NCI-H446 treated with DMSO at 0.1 percent for 48 hours (cell line): ENCODE results near the gene EXTL1.

Experiments used
- DNase-seq: peaks from one replicate; lab custom pipeline; 2025; lab: John Stamatoyannopoulos, UW

EXTL1 gene

DNA sequence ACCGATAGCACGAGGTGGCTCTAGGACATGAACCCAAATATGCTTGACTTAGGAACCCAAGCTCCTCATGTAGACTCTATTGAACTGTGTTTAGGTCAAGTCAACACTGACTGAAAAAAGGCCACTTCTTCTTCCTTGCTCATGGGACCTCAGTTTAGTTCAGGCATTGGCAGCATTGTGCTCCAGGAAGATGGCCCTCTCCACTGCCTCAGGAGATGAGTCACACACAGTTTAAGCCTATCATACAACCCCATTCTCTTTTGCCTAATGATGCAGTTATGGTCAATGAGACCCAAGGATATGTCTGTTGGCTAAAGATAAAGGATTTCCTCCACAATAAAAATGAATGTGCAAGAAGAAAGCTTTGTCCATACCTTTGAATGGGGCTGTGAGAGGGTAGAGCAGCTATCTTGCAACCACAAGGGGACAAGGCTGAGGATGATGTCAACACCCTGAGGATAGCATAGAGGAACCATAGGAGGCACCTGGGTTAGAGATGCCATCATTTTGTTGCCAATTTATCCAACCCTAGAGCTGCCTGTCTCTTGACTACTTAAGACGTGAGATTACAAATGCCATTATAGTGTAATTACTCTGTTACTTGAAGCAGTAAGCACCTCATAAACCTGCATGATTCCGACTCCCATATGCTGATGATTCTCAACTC, 48.9 kb downstream of the EXTL1 start:
- DNase-seq, result no peak

DNA sequence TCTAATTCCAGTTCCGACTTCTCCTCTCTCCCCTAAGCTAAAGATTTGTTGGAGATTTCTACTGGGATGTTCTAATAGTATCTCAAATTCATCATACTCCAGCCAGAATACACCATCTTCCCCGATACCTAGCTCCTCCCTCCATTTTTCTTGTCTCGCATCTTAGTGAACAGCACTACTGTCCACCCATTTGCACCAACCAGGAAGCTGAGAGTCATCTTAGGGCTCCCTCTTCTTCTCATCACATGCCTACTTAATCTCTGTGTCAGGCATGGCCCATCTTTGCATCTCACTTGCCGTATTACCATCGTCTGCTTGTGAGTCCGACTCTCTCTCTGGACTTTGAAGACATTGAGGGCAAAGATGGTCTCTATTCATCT, 49.4 kb downstream of the EXTL1 start:
- DNase-seq, result no peak

DNA sequence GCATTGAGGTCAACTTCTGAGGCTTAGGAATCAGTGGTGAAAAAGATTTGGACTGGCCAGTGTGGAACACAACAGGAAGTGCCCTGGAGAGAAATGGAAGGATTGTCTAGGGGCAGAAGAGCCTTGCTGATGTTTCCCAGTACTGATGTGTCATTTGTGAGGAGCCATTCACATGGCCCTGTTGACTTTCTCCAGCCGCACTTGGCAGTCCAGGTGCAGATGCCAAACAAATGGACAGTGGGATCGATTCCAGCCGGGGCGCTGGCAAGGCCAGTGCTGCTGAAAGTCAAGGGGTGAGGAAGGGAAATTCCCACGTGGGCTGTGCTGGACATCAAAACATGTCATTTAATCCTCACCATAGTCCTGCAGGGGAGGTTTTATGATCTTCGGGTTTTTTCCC, 50.7 kb downstream of the EXTL1 start:
- DNase-seq, result no peak

DNA sequence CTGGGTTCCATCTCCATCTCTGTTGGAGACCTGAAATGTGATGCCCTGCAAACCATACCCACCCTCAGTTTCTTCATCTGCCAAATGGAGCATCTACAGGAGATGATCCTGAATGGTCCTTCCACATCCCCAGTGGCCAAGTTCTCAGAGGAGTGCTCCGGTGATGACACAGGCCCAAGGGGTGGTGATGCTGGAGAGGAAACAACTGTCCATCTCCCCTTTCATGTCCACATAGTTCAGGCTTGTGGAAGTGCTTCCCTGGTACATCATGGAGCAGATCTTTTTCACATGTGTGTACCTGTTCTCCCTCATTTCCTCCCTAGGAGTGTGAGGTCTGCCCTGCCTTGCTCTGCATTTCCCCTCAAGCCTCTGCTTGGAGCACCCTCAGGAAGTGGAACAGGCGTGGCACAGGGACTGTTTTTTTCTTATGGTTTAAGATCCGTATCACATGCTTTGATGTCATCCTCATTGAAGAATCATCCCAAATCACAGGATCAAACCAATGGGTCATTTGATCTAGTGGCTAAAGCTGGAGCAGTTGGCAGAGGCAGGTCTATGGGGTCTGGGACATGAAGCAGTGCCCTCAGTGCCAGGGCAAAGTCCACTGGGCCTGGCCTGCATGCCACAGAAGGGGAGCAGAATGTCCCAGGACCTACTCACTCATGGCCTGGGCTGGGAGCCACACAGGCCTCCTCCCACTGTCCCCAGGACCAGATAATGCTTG, 54.0 kb downstream of the EXTL1 start:
- DNase-seq, result no peak

DNA sequence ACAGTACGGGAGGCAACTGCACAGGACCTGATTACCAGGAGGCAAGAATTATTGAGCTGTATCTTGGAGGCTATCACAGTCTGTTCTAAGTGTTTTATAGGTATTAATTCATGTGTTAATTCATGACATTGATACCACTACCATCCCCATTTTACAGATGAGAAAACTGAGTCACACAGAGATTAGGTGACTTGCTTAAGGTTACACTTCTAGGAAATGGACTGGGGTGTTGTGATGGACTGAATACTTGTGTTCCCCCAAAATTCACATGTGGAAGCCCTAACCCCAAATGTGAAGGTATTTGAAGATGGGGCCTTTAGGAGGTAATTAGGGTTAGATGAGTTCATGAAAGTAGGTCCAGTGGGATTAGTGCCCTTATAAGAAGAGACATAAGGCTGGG, 55.9 kb downstream of the EXTL1 start:
- no peak for DNase-seq

DNA sequence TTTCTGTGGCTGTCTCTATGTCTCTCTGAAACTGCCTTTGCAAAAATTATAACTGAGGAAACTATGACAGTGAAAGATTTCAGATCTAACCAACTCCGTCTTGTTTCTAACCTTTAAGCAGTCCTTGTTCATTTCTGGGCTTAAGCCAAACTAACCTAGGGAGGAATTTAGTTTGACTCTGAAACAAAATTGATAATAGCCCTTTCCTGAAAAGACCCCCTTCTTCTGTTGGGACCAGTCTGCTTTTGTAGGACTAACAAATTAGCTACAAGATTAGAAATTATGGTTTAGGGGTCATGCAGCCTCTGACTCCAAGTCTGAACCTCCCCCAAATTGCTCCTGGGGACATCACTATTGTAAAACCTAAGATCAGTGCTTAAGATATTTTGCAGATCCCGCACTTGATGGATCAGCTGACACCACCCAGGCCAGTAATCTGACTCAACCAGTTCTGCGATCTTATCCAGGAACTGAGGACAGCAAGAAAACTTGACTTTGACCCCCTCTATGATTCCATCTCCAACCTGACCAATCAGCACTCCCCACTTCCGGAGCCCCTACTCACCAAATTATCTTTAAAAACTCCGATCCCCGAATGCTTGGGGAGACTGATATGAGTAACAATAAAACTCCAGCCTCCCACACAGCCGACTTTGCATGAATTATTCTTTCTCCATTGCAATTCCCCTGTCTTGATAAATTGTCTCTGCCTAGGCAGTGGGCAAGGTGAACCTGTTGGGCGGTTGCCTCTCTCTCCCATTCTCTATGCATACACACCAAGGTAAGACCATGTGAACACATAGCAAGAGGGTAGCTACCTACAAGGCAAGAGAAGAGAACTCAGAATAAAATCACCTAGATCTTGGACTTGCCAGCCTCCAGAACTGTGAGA, 57.0 kb downstream of the EXTL1 start:
- DNase-seq, result no peak

DNA sequence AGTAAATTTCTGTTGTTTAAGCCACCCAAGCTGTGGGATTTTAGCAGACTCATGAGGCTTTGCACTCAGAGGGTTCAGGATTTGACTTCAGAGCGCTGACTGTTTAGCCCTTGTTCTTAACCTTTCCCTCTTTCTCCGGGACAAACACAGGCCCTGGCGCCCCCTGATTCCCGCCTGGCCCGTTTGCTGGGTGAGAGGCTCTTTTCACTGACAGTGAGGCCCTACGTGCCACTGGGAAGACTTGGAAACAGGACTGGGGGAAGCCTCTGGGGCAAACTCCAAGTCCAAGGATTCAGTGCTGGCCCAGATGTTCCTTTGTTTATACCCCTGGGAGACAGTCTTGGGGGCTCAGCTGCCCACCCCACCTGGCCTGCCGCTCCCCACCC, 57.6 kb downstream of the EXTL1 start:
- DNase-seq, result no peak

DNA sequence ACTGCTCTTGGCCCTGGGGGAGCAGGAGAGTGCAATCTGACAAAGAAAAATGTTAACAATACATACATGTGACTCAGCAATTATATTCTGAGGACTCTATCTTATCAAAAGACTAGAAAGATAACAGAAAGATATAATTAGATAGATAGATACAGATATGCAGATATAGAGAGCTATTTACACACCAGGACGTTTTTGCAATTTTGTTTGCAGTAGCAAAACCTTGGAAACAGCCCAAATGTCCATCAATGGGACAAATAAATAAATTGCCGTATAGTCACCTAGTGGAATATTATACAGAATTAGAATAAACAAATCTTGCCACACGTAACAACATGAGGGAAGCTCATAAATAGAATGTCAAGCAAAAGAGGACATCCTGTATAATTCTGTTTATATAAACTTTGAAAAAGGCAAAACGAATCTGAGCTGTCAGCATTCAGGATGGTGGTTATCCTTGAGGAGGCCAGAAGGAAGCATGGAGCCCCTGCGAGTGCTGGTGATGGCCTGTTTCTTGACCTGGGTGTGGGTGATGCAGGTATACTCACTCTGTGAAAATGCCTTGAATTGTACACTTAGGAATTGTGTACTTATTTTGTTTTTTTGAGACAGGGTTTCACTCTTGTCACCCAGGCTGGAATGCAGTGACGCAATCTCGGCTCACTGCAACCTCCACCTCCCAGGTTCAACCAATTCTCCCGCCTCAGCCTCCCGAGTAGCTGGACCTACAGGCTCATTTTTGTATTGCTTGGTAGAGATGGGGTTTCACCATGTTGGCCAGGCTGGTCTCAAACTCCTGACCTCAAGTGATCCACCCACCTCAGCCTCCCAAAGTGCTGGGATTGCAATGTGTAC, 58.6 kb downstream of the EXTL1 start:
- no peak for DNase-seq

DNA sequence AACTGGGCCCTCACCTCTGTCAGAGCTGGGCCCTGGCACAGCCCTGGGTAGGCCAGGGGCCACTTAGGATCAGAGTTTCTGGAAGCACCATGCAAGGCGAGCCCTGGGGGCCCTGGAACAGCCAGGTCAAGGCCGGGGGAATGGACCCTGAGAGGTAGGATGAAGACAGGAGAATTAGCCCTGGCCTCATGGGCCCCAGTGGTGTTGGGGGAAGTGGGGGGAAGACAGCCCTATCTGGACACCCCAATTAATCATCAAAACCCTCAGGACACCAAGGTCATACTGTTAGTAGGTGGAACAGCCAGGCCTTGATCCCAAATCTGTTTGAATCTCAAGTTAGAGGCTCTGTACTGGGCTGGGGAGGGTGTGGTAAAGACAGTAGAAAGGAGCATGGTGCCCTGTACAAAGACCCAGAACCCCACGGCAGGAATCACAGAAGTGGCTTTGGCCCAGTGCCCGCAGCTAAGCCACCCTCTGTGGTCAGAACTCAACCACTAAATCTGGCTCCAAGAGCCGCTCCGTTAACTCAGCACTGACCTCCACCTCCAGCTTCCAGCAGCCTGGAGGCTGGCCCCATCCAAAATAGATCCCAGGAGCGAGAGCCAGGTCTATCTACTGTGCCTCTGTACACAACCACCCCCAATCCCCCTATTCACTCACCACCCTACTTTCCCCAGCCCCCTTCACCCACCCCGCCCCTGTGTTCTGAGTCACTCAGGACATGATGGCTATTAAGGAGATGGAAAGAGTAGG, 59.9 kb downstream of the EXTL1 start:
- DNase-seq, result no peak

DNA sequence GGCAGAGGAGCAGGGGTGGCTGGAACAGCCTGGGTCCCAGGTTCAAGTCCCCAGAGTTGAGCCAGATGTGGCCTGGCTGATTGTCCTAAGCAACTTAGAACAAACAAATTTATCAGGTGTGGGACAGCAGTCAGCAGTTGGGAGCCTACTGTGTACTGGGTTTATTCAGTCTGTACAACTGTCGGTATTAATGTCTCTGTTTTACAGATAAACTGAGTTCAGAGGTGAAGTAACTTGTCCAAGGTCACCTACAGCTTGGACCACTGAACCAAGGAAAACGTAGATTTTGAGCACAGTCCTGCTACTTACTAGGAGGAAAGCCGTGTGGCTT, 60.4 kb downstream of the EXTL1 start:
- no peak for DNase-seq

DNA sequence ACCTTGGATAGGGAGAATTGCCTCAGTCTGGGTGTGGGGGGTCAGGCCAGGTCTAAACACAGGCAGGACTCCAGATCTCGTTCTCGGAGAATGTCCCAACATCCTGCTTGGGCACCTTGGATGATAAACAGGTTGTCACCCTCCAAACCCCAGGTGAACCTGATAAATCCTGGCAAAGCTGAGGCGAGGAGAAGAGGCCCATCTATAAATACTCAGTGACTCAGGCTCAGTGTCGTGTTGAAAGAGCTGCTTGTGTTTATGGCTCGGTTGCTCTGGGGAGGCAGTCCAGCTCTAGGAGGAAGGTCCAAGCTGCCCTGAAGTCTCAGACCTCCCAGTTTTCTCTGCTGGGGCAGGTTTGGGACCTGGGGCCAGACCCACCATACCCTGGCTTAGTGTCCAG, 61.6 kb downstream of the EXTL1 start:
- DNase-seq, result no peak

DNA sequence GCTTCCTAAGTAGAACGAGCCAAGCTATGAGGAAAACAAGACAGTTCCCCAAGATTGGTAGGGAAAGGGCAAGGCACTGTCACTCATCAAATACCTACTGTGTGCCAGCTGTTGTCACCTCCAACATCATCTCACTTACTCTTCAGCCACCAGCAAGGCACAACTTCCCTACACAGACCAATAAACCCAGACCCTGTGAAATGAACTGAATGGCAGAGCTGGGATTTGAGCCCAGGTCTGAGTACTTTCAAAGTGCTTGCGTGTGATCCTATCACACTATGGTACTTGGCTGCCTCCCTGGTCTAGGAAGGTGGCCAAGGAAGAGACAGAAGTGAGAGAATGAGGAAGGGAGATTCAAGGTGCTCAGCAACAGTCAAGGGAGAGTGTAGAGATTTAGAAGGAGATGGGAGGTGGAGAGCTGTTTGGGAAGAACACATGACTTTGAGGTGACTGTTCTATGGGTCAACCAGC, 62.6 kb downstream of the EXTL1 start:
- DNase-seq, result no peak

DNA sequence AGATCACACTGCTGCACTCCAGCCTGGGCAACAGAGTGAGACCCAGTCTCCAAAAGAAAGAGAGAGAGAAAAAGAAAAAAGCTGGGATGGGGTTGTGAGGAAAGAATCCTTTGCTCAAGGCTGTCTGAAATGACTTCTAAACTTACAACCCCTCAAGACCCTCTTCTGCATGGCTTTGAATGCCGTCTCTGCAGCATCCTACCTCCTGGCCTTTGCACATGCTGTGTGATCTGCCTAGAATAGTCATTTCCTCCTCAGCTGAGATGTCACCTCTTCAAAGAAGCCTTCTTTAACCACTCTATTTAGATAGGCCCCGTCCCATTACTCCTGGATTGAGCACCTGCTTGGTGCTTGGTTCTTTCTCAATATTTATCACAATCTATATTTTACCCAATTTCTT, 63.3 kb downstream of the EXTL1 start:
- DNase-seq, result no peak
